Liver (tissue), 3 donors: ENCODE results near the gene HAGH.
"Not testable (repeated sequence)": the region's sequence is repeated elsewhere in the genome, so short reads cannot be mapped to it uniquely, and the experiment has no call there.

Source experiments
- CTCF ChIP-seq: fragments of 150-350 bp; IDR thresholded peaks from 2 replicates; pipeline ENCODE4 v1.5.1; 2017; ENCODE audit warnings: improper control_type of control experiment, low read depth, low read length; ENCODE audit not compliant: missing input control
- EGR1 ChIP-seq, 2 donors: IDR thresholded peaks; 2 replicates each; pipeline ENCODE4 v1.6.1; 2016 to 2018; ENCODE audit warnings: antibody characterized with exemption in 2 of 2, low read depth in 2 of 2
- GABPA ChIP-seq, 2 donors: IDR thresholded peaks in 1 of 2; conservative IDR thresholded peaks in 1 of 2; 2 replicates each; pipeline ENCODE4 v1.6.1; 2016; ENCODE audit warnings: antibody characterized with exemption in 2 of 2, mild to moderate bottlenecking in 1 of 2, moderate library complexity in 1 of 2
- JUND ChIP-seq, 2 donors: IDR thresholded peaks; 2 replicates each; pipeline ENCODE4 v1.6.1; 2016; ENCODE audit warnings: antibody characterized with exemption in 2 of 2
- TAF1 ChIP-seq: conservative IDR thresholded peaks from 2 replicates; pipeline ENCODE4 v1.6.1; 2016; ENCODE audit warnings: antibody characterized with exemption, mild to moderate bottlenecking
- YY1 ChIP-seq: IDR thresholded peaks from 2 replicates; pipeline ENCODE4 v1.6.1; 2016; ENCODE audit warnings: antibody characterized with exemption, mild to moderate bottlenecking
- ZBTB33 ChIP-seq: IDR thresholded peaks from 2 replicates; pipeline ENCODE4 v1.6.1; 2016; ENCODE audit warnings: antibody characterized with exemption
- donor health status: healthy.
- donor health status: healthy.

- TF ChIP-seq EGR1 (IDR thresholded peaks at IDR 0.05; ENCODE audit: low read depth in 2 of 2); JUND (IDR thresholded peaks at IDR 0.05); CTCF; TAF1; YY1; ZBTB33; GABPA (IDR thresholded peaks at IDR 0.05 in 1 of 2, conservative IDR thresholded peaks at IDR 0.05 in 1 of 2): not testable (repeated sequence)
These were observed 27.4 kb downstream of the HAGH start for GRCh38 chr16:1799263-1799662.
